Choroid plexus epithelial cell (primary cell): ENCODE measurements around the gene ZIC2.

Experiments used
- DNase-seq: peaks from one replicate; pipeline ENCODE4 v3.0.0-alpha.2; 2010; ENCODE audit warnings: low read depth
- H3K4me3 ChIP-seq: 2 replicates; pipeline ENCODE4 v1.5.1; 2011; ENCODE audit warnings: low read depth, mild to moderate bottlenecking, control low read depth, low read length, moderate library complexity
- CTCF ChIP-seq: conservative IDR thresholded peaks from 2 replicates; pipeline ENCODE4 v1.5.1; 2011; ENCODE audit warnings: low read depth, mild to moderate bottlenecking, control low read depth, inconsistent platforms, low read length, moderate library complexity

ZIC2 gene

GRCh38 chr13:99970651-99971575, 10.7 kb upstream of the ZIC2 start:
- no peak for DNase-seq
- H3K4me3 ChIP-seq, result peak overlapping the region; percentile 69
- no peak for TF ChIP-seq CTCF

DNA sequence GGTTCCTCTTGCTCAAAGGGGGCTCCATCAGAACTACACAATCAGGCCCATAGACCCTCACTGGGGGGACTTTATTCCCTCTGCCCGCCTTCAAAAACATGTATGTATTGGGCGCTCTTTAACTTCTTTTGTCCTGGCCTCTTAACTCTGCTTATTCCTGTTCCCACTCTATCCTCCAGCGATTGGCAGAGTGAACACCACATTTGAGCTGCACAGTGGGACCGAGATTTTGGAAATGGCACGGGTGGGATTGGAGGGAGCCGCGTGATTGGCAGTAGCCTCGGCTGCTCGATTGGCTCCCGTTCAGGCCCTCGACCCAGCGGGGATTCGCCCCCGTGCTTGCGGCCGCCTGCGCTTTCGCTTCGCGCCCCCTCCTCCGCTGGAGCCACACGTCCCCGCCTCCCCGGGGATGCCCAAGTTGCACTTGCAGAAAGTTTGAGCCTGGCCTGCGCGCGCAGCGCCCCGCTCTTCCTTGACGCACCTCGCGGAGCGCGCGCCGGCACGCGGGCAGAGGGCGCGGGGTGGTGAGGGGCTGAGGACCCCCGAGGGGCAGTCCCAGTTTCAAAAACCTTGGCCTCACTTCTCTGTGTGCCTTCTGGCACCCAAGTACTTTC, 9.9 kb upstream of the ZIC2 start, which contains the start of gene ZIC5:
TSS of gene ZIC5 (minus strand) at position 192 of the 614 bp plus-strand sequence. CDS start at position 28, 164 bp downstream.
- no peak for TF ChIP-seq CTCF
- peak; percentile 73 for DNase-seq
- peak within 1 kb of the TSS; percentile 69 for H3K4me3 ChIP-seq

GRCh38 chr13:99972190-99972731, 9.3 kb upstream of the ZIC2 start:
- no peak for DNase-seq
- peak overlapping the region; percentile 69 for H3K4me3 ChIP-seq
- no peak for TF ChIP-seq CTCF

GRCh38 chr13:99973163-99973807, 8.3 kb upstream of the ZIC2 start:
- TF ChIP-seq CTCF, result no peak
- DNase-seq, result no peak
- H3K4me3 ChIP-seq, result no peak overlapping the region

GRCh38 chr13:99973808-99974185, 7.8 kb upstream of the ZIC2 start:
- no peak for TF ChIP-seq CTCF
- DNase-seq, result no peak
- no peak overlapping the region for H3K4me3 ChIP-seq

DNA sequence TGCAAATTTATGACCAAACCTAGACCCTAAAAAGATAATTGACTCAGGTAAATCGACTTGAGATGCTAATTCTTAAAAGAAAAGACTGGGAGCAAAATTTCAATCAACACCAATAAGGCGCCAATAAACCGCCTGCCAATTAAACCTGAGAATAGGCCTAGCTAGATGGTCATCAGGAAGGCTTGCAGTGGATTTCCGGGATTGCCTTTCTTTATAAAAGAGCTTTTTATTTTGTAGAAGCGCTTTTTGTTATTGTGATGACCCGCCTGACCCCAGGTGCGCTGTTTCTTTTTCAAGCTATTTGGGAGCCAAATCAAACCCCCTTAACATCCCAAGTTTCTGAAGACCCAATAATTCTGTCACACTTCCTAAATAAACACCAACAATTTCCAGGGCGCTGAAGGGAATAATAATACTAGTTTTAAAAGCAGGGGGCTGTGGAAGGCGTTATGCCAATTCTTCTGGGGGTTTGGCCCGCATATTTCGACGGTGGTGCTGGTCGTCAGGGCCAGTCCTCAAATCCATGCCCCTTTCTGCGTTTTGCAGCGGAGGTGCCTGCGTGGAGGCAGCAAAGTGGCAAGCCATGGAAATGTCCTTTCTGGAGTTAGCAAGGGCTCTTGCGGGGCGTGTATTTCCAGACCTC, 7.2 kb upstream of the ZIC2 start:
- DNase-seq, result no peak
- no peak overlapping the region for H3K4me3 ChIP-seq
- no peak for TF ChIP-seq CTCF
